ENCODE data around the gene TCERG1L. TPM values are rescaled to one million over a fixed set of nuclear protein-coding genes. Genes with fewer than 3 reads are reported as not detected.

The TCERG1L gene
- total RNA-seq, 1 experiment from 2014 or later, result not detected

DNA sequence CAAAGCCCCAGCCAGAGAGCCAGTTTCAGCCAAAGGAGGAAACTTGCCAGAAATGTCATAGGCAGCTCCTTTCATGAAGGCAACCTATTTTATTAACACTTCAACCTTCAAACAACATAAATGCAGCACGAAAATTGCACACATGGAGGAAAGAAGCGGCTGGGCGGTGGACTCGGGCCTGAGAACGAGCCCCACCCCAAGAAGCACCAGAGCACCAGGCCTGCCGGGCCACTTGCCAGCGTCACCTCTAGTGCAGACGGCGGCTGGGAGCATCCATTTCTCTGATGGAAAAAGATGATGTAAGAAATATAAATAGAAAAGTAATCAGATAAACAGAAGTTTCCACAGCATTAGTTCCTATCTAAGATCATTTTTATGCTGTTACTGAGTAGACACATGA, 100.0 kb downstream of the TCERG1L start:
- H3K27ac ChIP-seq, result no peak overlapping the region
- CTCF ChIA-PET, result no interaction called here

DNA sequence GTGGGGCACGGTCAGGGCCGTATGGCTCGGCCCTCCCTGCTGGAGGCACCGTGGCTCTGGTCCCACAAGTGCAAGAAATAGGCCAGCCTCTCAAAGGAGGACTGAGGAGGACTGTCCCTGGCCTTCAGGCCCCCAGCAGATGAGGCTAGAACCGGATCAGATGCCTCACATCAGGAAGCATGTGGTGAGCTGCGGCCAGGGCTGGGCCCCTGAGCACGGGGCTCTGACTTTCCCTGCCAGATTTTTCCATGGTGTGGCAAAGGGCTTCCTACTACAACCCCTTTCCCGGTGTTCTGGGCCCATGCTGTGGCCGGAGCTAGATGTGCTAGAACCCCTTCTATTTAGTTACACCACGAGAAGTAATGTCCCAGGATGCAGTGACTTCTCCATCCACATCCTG, 100.4 kb downstream of the TCERG1L start:
- H3K27me3 ChIP-seq (ENCODE audit: insufficient read depth, low read depth), result peaks cover 59% of the 10 kb centered on the region
- no peaks in the 10 kb centered on the region for H3K9me2 ChIP-seq (ENCODE audit: insufficient read depth)
- no TSS peak for BruUV-seq (replicated peaks)
- ChIA-PET CTCF (no interaction called here), POLR2A (ENCODE audit: unreplicated experiment) (no interaction called here)
- DNase-seq, result no peak
- no peaks in the 10 kb centered on the region for H3F3A ChIP-seq (ENCODE audit: insufficient read depth, low read depth)
- intact Hi-C loops (cut with micrococcal nuclease; ENCODE audit: unreplicated experiment), result no loop called here
- no peaks in the 10 kb centered on the region for H3K79me2 ChIP-seq (ENCODE audit: low read depth)
- TF ChIP-seq, protein P1, sequence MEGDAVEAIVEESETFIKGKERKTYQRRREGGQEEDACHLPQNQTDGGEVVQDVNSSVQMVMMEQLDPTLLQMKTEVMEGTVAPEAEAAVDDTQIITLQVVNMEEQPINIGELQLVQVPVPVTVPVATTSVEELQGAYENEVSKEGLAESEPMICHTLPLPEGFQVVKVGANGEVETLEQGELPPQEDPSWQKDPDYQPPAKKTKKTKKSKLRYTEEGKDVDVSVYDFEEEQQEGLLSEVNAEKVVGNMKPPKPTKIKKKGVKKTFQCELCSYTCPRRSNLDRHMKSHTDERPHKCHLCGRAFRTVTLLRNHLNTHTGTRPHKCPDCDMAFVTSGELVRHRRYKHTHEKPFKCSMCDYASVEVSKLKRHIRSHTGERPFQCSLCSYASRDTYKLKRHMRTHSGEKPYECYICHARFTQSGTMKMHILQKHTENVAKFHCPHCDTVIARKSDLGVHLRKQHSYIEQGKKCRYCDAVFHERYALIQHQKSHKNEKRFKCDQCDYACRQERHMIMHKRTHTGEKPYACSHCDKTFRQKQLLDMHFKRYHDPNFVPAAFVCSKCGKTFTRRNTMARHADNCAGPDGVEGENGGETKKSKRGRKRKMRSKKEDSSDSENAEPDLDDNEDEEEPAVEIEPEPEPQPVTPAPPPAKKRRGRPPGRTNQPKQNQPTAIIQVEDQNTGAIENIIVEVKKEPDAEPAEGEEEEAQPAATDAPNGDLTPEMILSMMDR (conservative IDR thresholded peaks at IDR 0.05), result no peak
- no peak for TF ChIP-seq EZH2 (IDR thresholded peaks at IDR 0.05; ENCODE audit: low read depth)
- no peaks in the 10 kb centered on the region for H4K20me1 ChIP-seq (ENCODE audit: insufficient read depth)
- H3K27ac ChIP-seq, result no peak overlapping the region
- no peak overlapping the region for H3K4me2 ChIP-seq
- no peak overlapping the region for H2AFZ ChIP-seq
- no peaks in the 10 kb centered on the region for H3K9me3 ChIP-seq (ENCODE audit: insufficient read depth, low read depth)
- no peaks in the 10 kb centered on the region for H3K36me3 ChIP-seq (ENCODE audit: low read depth)
- no peaks in the 10 kb centered on the region for H3K4me1 ChIP-seq (replicated peaks; ENCODE audit: insufficient read depth)
- H3K4me3 ChIP-seq, result no peak overlapping the region

More for the DNA sequence above, 100.0 kb downstream of the TCERG1L start:
- no peak for DNase-seq
- H2AFZ ChIP-seq, result no peak overlapping the region
- no peaks in the 10 kb centered on the region for H4K20me1 ChIP-seq (ENCODE audit: insufficient read depth)
- no peaks in the 10 kb centered on the region for H3K9me2 ChIP-seq (ENCODE audit: insufficient read depth)
- H3F3A ChIP-seq (ENCODE audit: insufficient read depth, low read depth), result no peaks in the 10 kb centered on the region
- POLR2A ChIA-PET (ENCODE audit: unreplicated experiment), result no interaction called here
- H3K4me3 ChIP-seq, result no peak overlapping the region
- TF ChIP-seq, protein P1 (conservative IDR thresholded peaks at IDR 0.05), result no peak
- TF ChIP-seq EZH2 (IDR thresholded peaks at IDR 0.05; ENCODE audit: low read depth), result no peak
- H3K79me2 ChIP-seq (ENCODE audit: low read depth), result no peaks in the 10 kb centered on the region
- no peaks in the 10 kb centered on the region for H3K4me1 ChIP-seq (replicated peaks; ENCODE audit: insufficient read depth)
- intact Hi-C loops (cut with micrococcal nuclease; ENCODE audit: unreplicated experiment), result no loop called here
- BruUV-seq (replicated peaks), result no TSS peak
- no peaks in the 10 kb centered on the region for H3K9me3 ChIP-seq (ENCODE audit: insufficient read depth, low read depth)
- H3K27me3 ChIP-seq (ENCODE audit: insufficient read depth, low read depth), result peaks cover 62% of the 10 kb centered on the region
- H3K4me2 ChIP-seq, result no peak overlapping the region
- H3K36me3 ChIP-seq (ENCODE audit: low read depth), result no peaks in the 10 kb centered on the region

DNA sequence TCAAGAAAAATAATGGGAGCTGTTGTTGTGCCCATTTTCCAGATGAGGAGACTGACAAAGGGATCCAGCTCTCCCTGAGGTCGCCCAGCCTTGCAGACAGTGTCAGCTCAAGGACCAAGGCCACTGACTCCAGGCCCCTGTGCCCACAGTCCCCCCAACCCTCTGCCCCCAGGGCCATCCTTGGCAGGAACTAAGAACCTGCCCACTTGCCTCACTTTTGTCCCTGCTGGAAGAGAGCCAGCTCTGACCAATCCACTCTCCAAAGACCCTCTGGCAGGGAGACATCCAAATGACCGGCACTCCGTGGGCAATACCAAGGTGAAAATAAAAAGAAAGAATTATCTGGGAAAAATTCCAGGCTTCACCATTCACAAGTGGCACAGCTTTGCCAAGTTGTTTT, 101.3 kb downstream of the TCERG1L start:
- CTCF ChIA-PET, result no interaction called here
- intact Hi-C loops (cut with micrococcal nuclease; ENCODE audit: unreplicated experiment), result no loop called here
- BruUV-seq (replicated peaks), result no TSS peak

More for the DNA sequence above, 101.3 kb downstream of the TCERG1L start:
- TF ChIP-seq, protein P1 (conservative IDR thresholded peaks at IDR 0.05), result no peak
- TF ChIP-seq EZH2 (IDR thresholded peaks at IDR 0.05; ENCODE audit: low read depth), result no peak
- H3K9me2 ChIP-seq (ENCODE audit: insufficient read depth), result no peaks in the 10 kb centered on the region
- H3K27ac ChIP-seq, result no peak overlapping the region
- no peaks in the 10 kb centered on the region for H3K4me1 ChIP-seq (replicated peaks; ENCODE audit: insufficient read depth)
- no peak overlapping the region for H2AFZ ChIP-seq
- H3K36me3 ChIP-seq (ENCODE audit: low read depth), result no peaks in the 10 kb centered on the region
- no peaks in the 10 kb centered on the region for H3K79me2 ChIP-seq (ENCODE audit: low read depth)
- H3K9me3 ChIP-seq (ENCODE audit: insufficient read depth, low read depth), result no peaks in the 10 kb centered on the region
- H3K4me3 ChIP-seq, result no peak overlapping the region
- peaks cover 56% of the 10 kb centered on the region for H3K27me3 ChIP-seq (ENCODE audit: insufficient read depth, low read depth)
- no peaks in the 10 kb centered on the region for H4K20me1 ChIP-seq (ENCODE audit: insufficient read depth)
- H3K4me2 ChIP-seq, result no peak overlapping the region
- no peaks in the 10 kb centered on the region for H3F3A ChIP-seq (ENCODE audit: insufficient read depth, low read depth)
- no peak for DNase-seq
- POLR2A ChIA-PET (ENCODE audit: unreplicated experiment), result no interaction called here

All from PC-9 (cell line).